Measurements from ENCODE around the gene ASTN2. TPM values are rescaled to one million over a fixed set of nuclear protein-coding genes. Genes with fewer than 3 reads are reported as not detected.

The ASTN2 gene
- total and polyA plus RNA-seq, 10 of the 15 experiments (the other 5 are each of a cell fraction or from before 2014, with no cell fraction given), result 1.4 to 15.7 (median 7.0) TPM

GRCh38 chr9:117387422-117387821 lies 27.4 kb downstream of the ASTN2 start:
- intact Hi-C loops (cut with micrococcal nuclease; ENCODE audit: unreplicated experiment) (no loop called here), in situ Hi-C loops (cut with MboI) (no loop called here)
- RAD21 ChIA-PET (ENCODE audit: unreplicated experiment), result no interaction called here
- TF ChIP-seq BCLAF1 (IDR thresholded peaks at IDR 0.05) (no peak), CEBPB (IDR thresholded peaks at IDR 0.05; ENCODE audit: borderline replicate concordance in 1 of 2, low read depth in 2 of 2, low read length in 2 of 2) (no peak), WRNIP1 (IDR thresholded peaks at IDR 0.05; ENCODE audit: borderline replicate concordance, low read depth, low read length) (no peak), ATF2 (IDR thresholded peaks at IDR 0.05; ENCODE audit: low read length) (no peak), HCFC1 (IDR thresholded peaks at IDR 0.05; ENCODE audit: low read length) (no peak), SKIL (IDR thresholded peaks at IDR 0.05; ENCODE audit: low read depth, poor library complexity, severe bottlenecking) (no peak)
- no TSS peak for BruUV-seq (replicated peaks)
- ATAC-seq (no peak), FAIRE-seq (no peak), DNase-seq (ENCODE audit: low read depth, low spot score) (no peak)
- Histone ChIP-seq H3K4me1 (ENCODE audit: control insufficient read depth, insufficient read depth, low read length) (no peaks in the 10 kb centered on the region), H3K4me3 (no peak overlapping the region), H3K9me3 (replicated peaks; ENCODE audit: control insufficient read depth, insufficient read depth, low read length) (no peaks in the 10 kb centered on the region), H3K4me2 (ENCODE audit: control insufficient read depth, insufficient read depth) (no peak overlapping the region), H3K27ac (ENCODE audit: control insufficient read depth, insufficient read depth) (no peak overlapping the region), H3K27me3 (replicated peaks in 1 of 2; ENCODE audit: control insufficient read depth in 2 of 2, insufficient read depth in 2 of 2, low read length in 1 of 2) (no peaks in the 10 kb centered on the region), H2AFZ (ENCODE audit: control insufficient read depth, low read depth, low read length) (no peak overlapping the region), H3K79me2 (ENCODE audit: control insufficient read depth, insufficient read depth, low read length) (no peaks in the 10 kb centered on the region), H3K9ac (ENCODE audit: control insufficient read depth, insufficient read depth, low read length) (no peak overlapping the region), H4K20me1 (ENCODE audit: control insufficient read depth, insufficient read depth) (no peaks in the 10 kb centered on the region), H3K36me3 (ENCODE audit: control insufficient read depth in 2 of 2, insufficient read depth in 2 of 2, low read length in 1 of 2) (no peaks in the 10 kb centered on the region)
- POLR2A ChIA-PET, result no interaction called here
- 0% methylated on average over 3 of the region's 3 CpGs for WGBS (ENCODE audit: insufficient coverage, insufficient replicate concordance, low lambda C conversion rate, missing lambda C conversion rate)
- SMC1A ChIA-PET (ENCODE audit: uncharacterized antibody, unreplicated experiment), result no interaction called here
- CTCF ChIA-PET, result interaction anchor here (1.2 kb wide), 1 partner anchor 13 kb away, joined by 3 read pairs; no protein-coding TSS in a partner anchor
